Lung (tissue), 12 donors: Measurements from ENCODE around the gene EIF6. TPM values are rescaled to one million over a fixed set of nuclear protein-coding genes. Genes with fewer than 3 reads are reported as not detected.

Source experiments
- ATAC-seq: fragments of 200-7000 bp; cut with Tn5 transposase; one replicate; pipeline ENCODE4 v1.9.1; 2020; ENCODE audit warnings: moderate number of reproducible peaks; ENCODE audit not compliant: insufficient read depth, low FRiP score
- DNase-seq, 3 donors: peaks; one replicate each; pipeline ENCODE4 v3.0.0-alpha.2; 2013 to 2017
- H3K27ac ChIP-seq, 2 donors: one replicate each; pipeline ENCODE4 v1.5.1; 2013; ENCODE audit warnings: mild to moderate bottlenecking in 2 of 2, moderate library complexity in 2 of 2, control low read depth in 1 of 2, inconsistent platforms in 1 of 2, low read depth in 1 of 2, low read length in 1 of 2
- H3K27me3 ChIP-seq, 3 donors: one replicate each; pipeline ENCODE4 v1.5.1; 2013; ENCODE audit warnings: low read length in 2 of 3; ENCODE audit not compliant: control insufficient read depth in 3 of 3, insufficient read depth in 3 of 3
- H3K36me3 ChIP-seq, 4 donors: one replicate each; pipeline ENCODE4 v1.5.1; 2013; ENCODE audit warnings: low read length in 4 of 4, mild to moderate bottlenecking in 1 of 4, moderate library complexity in 1 of 4; ENCODE audit not compliant: control insufficient read depth in 4 of 4, insufficient read depth in 4 of 4
- H3K4me1 ChIP-seq, 5 donors: one replicate each; pipeline ENCODE4 v1.5.1; 2013; ENCODE audit warnings: low read length in 5 of 5, mild to moderate bottlenecking in 2 of 5, moderate library complexity in 1 of 5; ENCODE audit not compliant: control insufficient read depth in 5 of 5, insufficient read depth in 5 of 5
- H3K4me3 ChIP-seq: one replicate; pipeline ENCODE4 v1.5.1; 2013; ENCODE audit warnings: mild to moderate bottlenecking, control low read depth, moderate library complexity
- H3K9ac ChIP-seq, 2 donors: one replicate each; pipeline ENCODE4 v1.5.1; 2013; ENCODE audit warnings: low read length in 2 of 2, control low read depth in 1 of 2; ENCODE audit not compliant: insufficient read depth in 1 of 2
- H3K9me3 ChIP-seq, 4 donors: one replicate each; pipeline ENCODE4 v1.5.1; 2013; ENCODE audit warnings: low read length in 3 of 4, mild to moderate bottlenecking in 1 of 4, moderate library complexity in 1 of 4; ENCODE audit not compliant: control insufficient read depth in 4 of 4, insufficient read depth in 3 of 4
- CTCF ChIP-seq: IDR thresholded peaks from 2 replicates; pipeline ENCODE4 v1.5.1; 2012; ENCODE audit warnings: mild to moderate bottlenecking; ENCODE audit errors: control extremely low read depth, extremely low read depth
- WGBS, 2 donors: extraction: QIAGEN DNeasy Blood & Tissue Kit; methylation state at CpG; one replicate each; pipeline ENCODE4 v1.1.7; 2013; 5-methylcytosine and 5-hydroxymethylcytosine counted together
- polyA plus RNA-seq, 2 donors: library from polyadenylated mRNA; stranded (reverse); fragments of 200-250 nt; gene quantifications; one replicate each; pipeline ENCODE4 v1.2.1, GENCODE V29; 2013
- total RNA-seq, 2 donors: library from RNA; depleted of rRNA in 1 of 2; stranded (reverse); fragments of >200 nt in 1 of 2; gene quantifications; one replicate each; pipeline ENCODE4 v1.2.1, GENCODE V29; 2014 to 2021
- donor health status: control.
- donor health status: control.
- donor health status: Bipolar disorder and iron deficiency.
- donor health status: healthy.
- donor health status: DM: yes; HTN: yes; CAD: no.

EIF6 gene
- total and polyA plus RNA-seq, 4 donors = 47.8 to 191 (median 118) TPM

GRCh38 chr20:35279040-35279439, 5.5 kb downstream of the EIF6 start:
- Histone ChIP-seq H3K4me1 (peaks cover 3 to 15% (median 6%) of the 10 kb centered on the region in 5 donors), H3K9me3 (no peaks in the 10 kb centered on the region), H3K27me3 (no peaks in the 10 kb centered on the region), H3K27ac (no peak overlapping the region), H3K4me3 (no peak overlapping the region), H3K9ac (no peak overlapping the region), H3K36me3 (peaks cover 3 to 37% (median 24%) of the 10 kb centered on the region in 4 donors)
- no peak for DNase-seq
- WGBS, 2 donors = 92 to 95% methylated on average over 5 of the region's 5 CpGs
- no peak for ATAC-seq
- TF ChIP-seq CTCF = no peak

- H3K36me3 ChIP-seq = peaks cover 3 to 42% (median 26%) of the 10 kb centered on the region in 4 donors
Observed at GRCh38 chr20:35277531-35278395, 6.8 kb downstream of the EIF6 start, which contains the start of gene MMP24OS. Gene MMP24OS, minus strand, starts transcription at chr20:35278122. Its CDS starts 193 bp downstream, at chr20:35277929.

GRCh38 chr20:35277127-35277526, 7.4 kb downstream of the EIF6 start:
- no peaks in the 10 kb centered on the region for H3K27me3 ChIP-seq
- 10 to 18% methylated on average over 10 of the region's 10 CpGs for WGBS, 2 donors
- H3K9ac ChIP-seq = peak overlapping the region; percentile 63 to 68
- peaks cover 3 to 42% (median 25%) of the 10 kb centered on the region in 4 donors for H3K36me3 ChIP-seq
- DNase-seq (no peak), ATAC-seq (no peak)
- no peaks in the 10 kb centered on the region for H3K9me3 ChIP-seq
- peak overlapping the region; percentile 78 for H3K4me3 ChIP-seq
- no peak for TF ChIP-seq CTCF
- H3K27ac ChIP-seq = peak overlapping the region; percentile 95 to 98
- peaks cover 3 to 7% (median 6%) of the 10 kb centered on the region in 5 donors for H3K4me1 ChIP-seq

More at GRCh38 chr20:35277531-35278395, 6.8 kb downstream of the EIF6 start, which contains the start of gene MMP24OS:
- TF ChIP-seq CTCF = no peak
- Histone ChIP-seq H3K4me1 (peaks cover 3 to 7% (median 6%) of the 10 kb centered on the region in 5 donors), H3K9ac (peak within 1 kb of the TSS; percentile 63 to 68), H3K9me3 (no peaks in the 10 kb centered on the region), H3K4me3 (peak within 1 kb of the TSS; percentile 78), H3K27ac (peak within 1 kb of the TSS; percentile 95 to 98), H3K27me3 (no peaks in the 10 kb centered on the region)
- peak; percentile 90 to 91 (median 91) for DNase-seq
- peak; percentile 93 for ATAC-seq
- 0 to 1% methylated on average over 59 to 76 of the region's 76 CpGs for WGBS, 2 donors
